K562 (cell line): Measurements from ENCODE around the gene FBXL2. TPM values are rescaled to one million over a fixed set of nuclear protein-coding genes. Genes with fewer than 3 reads are reported as not detected.
A peak's percentile ranks its signal among the peaks of the same experiment; 100 is the strongest.

Source experiments
- C11orf30 ChIP-seq: fragments of 450-650 bp; IDR thresholded peaks from 2 replicates; pipeline ENCODE4 v1.6.1; 2016; ENCODE audit warnings: low read depth, mild to moderate bottlenecking
- CREM ChIP-seq: IDR thresholded peaks from 2 replicates; pipeline ENCODE4 v1.6.1; 2014; ENCODE audit warnings: antibody characterized with exemption, low read depth
- ELF4 ChIP-seq: fragments of 450-650 bp; formaldehyde crosslinking; IDR thresholded peaks from 2 replicates; pipeline ENCODE4 v1.4.0; 2022; ENCODE audit warnings: missing genetic modification characterization
- HEY1 ChIP-seq: fragments of 250-450 bp; sonication (Bioruptor Pico); IDR thresholded peaks from 2 replicates; pipeline ENCODE4 v1.5.0; 2020; ENCODE audit warnings: mild to moderate bottlenecking, moderate library complexity, borderline replicate concordance
- JUN ChIP-seq, 2 experiments: sonication (generic) in 1 of 2; formaldehyde crosslinking in 1 of 2; IDR thresholded peaks; 2 replicates each; pipeline versions ENCODE4 v1.6.1 to v1.8.0; 2012 to 2022; ENCODE audit warnings: borderline replicate concordance in 2 of 2, mild to moderate bottlenecking in 2 of 2, improper control_type of control experiment in 1 of 2, low read depth in 1 of 2, low read length in 1 of 2, missing genetic modification reagents in 1 of 2
- MYC ChIP-seq, 2 experiments: fragments of 250-450 bp in 1 of 2; sonication (Bioruptor Pico) in 1 of 2; IDR thresholded peaks; 2 replicates each; pipeline versions ENCODE4 v1.5.1 to v1.6.1; 2012 to 2021; ENCODE audit warnings: low read depth in 2 of 2, borderline replicate concordance in 1 of 2, improper control_type of control experiment in 1 of 2, low read length in 1 of 2, mild to moderate bottlenecking in 1 of 2, moderate library complexity in 1 of 2
- PCBP1 ChIP-seq: fragments of 200-400 bp; formaldehyde crosslinking; IDR thresholded peaks from 2 replicates; pipeline ENCODE4 v1.6.1; 2018; ENCODE audit warnings: mild to moderate bottlenecking, low read depth, low read length; ENCODE audit not compliant: poor library complexity, severe bottlenecking
- SNIP1 ChIP-seq: fragments of 450-650 bp; IDR thresholded peaks from 2 replicates; pipeline ENCODE4 v1.7.1; 2017; ENCODE audit warnings: low read depth, mild to moderate bottlenecking
- TAL1 ChIP-seq: fragments of 450-650 bp; IDR thresholded peaks from 2 replicates; pipeline ENCODE4 v1.6.1; 2016; ENCODE audit warnings: mild to moderate bottlenecking
- TRIM24 ChIP-seq, 2 experiments: fragments of 450-650 bp; IDR thresholded peaks; 2 replicates each; pipeline ENCODE4 v1.6.1; 2016
- U2AF2 ChIP-seq: fragments of 200-400 bp; formaldehyde crosslinking; optimal IDR thresholded peaks from 2 replicates; pipeline ENCODE3; 2017; ENCODE audit warnings: low read depth, mild to moderate bottlenecking, low read length
- ZNF3 ChIP-seq: fragments of 250-450 bp; sonication (Bioruptor Pico); IDR thresholded peaks from 2 replicates; pipeline ENCODE4 v1.5.0; 2021; ENCODE audit warnings: mild to moderate bottlenecking, moderate library complexity
- polyA plus RNA-seq, 8 experiments: library from polyadenylated mRNA; depleted of rRNA in 4 of 8; stranded (reverse) in 5 of 8; unstranded in 3 of 8; fragments of >200 nt; fragmentation: Nextera tagmentation in 2 of 8; fragmentation: Illumina TruSeq in 1 of 8; extraction: Ambion mirVana in 2 of 8; extraction: Trizol in 1 of 8; gene quantifications; 2 replicates each; pipeline versions ENCODE4 v1.2.1 to v1.2.3, GENCODE V29; 2011 to 2014; ENCODE audit warnings: inconsistent platforms in 1 of 8, missing spikeins in 1 of 8
- total RNA-seq, 7 experiments: library from RNA; depleted of rRNA in 6 of 7; stranded (reverse); fragments of >200 nt in 6 of 7; fragmentation: Illumina TruSeq in 2 of 7; extraction: Trizol in 2 of 7; gene quantifications; 2 replicates each; pipeline versions ENCODE4 v1.2.1 to v1.2.3, GENCODE V29; 2011 to 2021; ENCODE audit warnings: low replicate concordance in 1 of 7
- TF ChIP-seq, protein P1 (sequence below): fragments of 150-350 bp; conservative IDR thresholded peaks from 2 replicates; pipeline ENCODE4 v1.6.1; 2014; ENCODE audit warnings: low read length
- TF ChIP-seq, protein P2 (sequence below): sonication (generic); formaldehyde crosslinking; IDR thresholded peaks from 2 replicates; pipeline ENCODE4 v1.8.1; 2023; ENCODE audit warnings: missing genetic modification reagents, mild to moderate bottlenecking, borderline replicate concordance
- TF ChIP-seq, protein P3 (sequence below), 2 experiments: fragments of 450-650 bp in 1 of 2; sonication (generic) in 1 of 2; formaldehyde crosslinking in 1 of 2; IDR thresholded peaks in 1 of 2; conservative IDR thresholded peaks in 1 of 2; 2 replicates each; pipeline versions ENCODE4 v1.6.1 to v1.8.1; 2016 to 2023; ENCODE audit warnings: mild to moderate bottlenecking in 2 of 2, moderate library complexity in 2 of 2, inconsistent platforms in 1 of 2, missing genetic modification reagents in 1 of 2
- TF ChIP-seq, protein P4 (sequence below): fragments of 450-650 bp; IDR thresholded peaks from 2 replicates; pipeline ENCODE4 v1.7.1; 2018; ENCODE audit warnings: mild to moderate bottlenecking, low read depth; ENCODE audit not compliant: partially characterized antibody

Gene FBXL2
- total and polyA plus RNA-seq, 9 of the 15 experiments (the other 6 are each of a cell fraction or from before 2014, with no cell fraction given) = 1.3 to 6.9 (median 1.9) TPM

DNA sequence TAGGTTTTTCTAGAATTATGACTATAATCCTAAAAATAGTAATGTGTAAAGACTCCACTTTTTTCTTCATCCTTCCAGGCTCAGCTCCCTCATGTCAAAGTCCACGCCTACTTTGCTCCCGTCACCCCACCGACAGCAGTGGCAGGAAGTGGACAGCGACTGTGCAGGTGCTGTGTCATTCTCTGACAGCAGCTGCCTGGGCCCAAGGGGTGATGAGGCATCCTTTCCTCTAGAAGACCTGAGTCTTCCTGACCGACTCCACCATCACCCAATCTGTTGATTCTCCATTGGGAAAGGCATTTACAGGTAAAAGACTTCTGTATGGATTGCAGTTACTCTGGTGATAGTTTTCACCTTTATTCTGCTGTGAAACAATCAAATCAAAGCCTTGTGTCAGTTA lies 108.2 kb downstream of the FBXL2 start (continued):
- TF ChIP-seq, protein P1, sequence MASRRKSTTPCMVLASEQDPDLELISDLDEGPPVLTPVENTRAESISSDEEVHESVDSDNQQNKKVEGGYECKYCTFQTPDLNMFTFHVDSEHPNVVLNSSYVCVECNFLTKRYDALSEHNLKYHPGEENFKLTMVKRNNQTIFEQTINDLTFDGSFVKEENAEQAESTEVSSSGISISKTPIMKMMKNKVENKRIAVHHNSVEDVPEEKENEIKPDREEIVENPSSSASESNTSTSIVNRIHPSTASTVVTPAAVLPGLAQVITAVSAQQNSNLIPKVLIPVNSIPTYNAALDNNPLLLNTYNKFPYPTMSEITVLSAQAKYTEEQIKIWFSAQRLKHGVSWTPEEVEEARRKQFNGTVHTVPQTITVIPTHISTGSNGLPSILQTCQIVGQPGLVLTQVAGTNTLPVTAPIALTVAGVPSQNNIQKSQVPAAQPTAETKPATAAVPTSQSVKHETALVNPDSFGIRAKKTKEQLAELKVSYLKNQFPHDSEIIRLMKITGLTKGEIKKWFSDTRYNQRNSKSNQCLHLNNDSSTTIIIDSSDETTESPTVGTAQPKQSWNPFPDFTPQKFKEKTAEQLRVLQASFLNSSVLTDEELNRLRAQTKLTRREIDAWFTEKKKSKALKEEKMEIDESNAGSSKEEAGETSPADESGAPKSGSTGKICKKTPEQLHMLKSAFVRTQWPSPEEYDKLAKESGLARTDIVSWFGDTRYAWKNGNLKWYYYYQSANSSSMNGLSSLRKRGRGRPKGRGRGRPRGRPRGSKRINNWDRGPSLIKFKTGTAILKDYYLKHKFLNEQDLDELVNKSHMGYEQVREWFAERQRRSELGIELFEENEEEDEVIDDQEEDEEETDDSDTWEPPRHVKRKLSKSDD = no peak
- TF ChIP-seq TRIM24 (IDR thresholded peaks at IDR 0.05) = no peak
- TF ChIP-seq, protein P2, sequence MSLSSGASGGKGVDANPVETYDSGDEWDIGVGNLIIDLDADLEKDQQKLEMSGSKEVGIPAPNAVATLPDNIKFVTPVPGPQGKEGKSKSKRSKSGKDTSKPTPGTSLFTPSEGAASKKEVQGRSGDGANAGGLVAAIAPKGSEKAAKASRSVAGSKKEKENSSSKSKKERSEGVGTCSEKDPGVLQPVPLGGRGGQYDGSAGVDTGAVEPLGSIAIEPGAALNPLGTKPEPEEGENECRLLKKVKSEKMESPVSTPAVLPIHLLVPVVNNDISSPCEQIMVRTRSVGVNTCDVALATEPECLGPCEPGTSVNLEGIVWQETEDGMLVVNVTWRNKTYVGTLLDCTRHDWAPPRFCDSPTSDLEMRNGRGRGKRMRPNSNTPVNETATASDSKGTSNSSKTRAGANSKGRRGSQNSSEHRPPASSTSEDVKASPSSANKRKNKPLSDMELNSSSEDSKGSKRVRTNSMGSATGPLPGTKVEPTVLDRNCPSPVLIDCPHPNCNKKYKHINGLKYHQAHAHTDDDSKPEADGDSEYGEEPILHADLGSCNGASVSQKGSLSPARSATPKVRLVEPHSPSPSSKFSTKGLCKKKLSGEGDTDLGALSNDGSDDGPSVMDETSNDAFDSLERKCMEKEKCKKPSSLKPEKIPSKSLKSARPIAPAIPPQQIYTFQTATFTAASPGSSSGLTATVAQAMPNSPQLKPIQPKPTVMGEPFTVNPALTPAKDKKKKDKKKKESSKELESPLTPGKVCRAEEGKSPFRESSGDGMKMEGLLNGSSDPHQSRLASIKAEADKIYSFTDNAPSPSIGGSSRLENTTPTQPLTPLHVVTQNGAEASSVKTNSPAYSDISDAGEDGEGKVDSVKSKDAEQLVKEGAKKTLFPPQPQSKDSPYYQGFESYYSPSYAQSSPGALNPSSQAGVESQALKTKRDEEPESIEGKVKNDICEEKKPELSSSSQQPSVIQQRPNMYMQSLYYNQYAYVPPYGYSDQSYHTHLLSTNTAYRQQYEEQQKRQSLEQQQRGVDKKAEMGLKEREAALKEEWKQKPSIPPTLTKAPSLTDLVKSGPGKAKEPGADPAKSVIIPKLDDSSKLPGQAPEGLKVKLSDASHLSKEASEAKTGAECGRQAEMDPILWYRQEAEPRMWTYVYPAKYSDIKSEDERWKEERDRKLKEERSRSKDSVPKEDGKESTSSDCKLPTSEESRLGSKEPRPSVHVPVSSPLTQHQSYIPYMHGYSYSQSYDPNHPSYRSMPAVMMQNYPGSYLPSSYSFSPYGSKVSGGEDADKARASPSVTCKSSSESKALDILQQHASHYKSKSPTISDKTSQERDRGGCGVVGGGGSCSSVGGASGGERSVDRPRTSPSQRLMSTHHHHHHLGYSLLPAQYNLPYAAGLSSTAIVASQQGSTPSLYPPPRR (CRISPR knock-in tag) = no peak
- TF ChIP-seq ZNF3 (CRISPR knock-in tag) = no peak
- no peak for TF ChIP-seq SNIP1
- TF ChIP-seq, protein P3, sequence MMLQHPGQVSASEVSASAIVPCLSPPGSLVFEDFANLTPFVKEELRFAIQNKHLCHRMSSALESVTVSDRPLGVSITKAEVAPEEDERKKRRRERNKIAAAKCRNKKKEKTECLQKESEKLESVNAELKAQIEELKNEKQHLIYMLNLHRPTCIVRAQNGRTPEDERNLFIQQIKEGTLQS (IDR thresholded peaks at IDR 0.05) = peak; percentile 68
- TF ChIP-seq, protein P3 (CRISPR knock-in tag; conservative IDR thresholded peaks at IDR 0.05) = no peak
- peak; percentile 81 for TF ChIP-seq CREM
- no peak for TF ChIP-seq ELF4
- TF ChIP-seq U2AF2 = no peak
- TF ChIP-seq C11orf30 = peak; percentile 93
- peak; percentile 65; the same call in 1 of the 2 replicates for TF ChIP-seq JUN (IDR thresholded peaks at IDR 0.05; ENCODE audit: borderline replicate concordance, low read depth, low read length)
- no peak for TF ChIP-seq JUN (CRISPR knock-in tag; IDR thresholded peaks at IDR 0.05; ENCODE audit: borderline replicate concordance)
- no peak for TF ChIP-seq PCBP1
- no peak for TF ChIP-seq HEY1 (CRISPR knock-in tag)
- no peak for TF ChIP-seq TAL1
- 0 out of 2 replicates have a peak, but pooled peaks have one; percentile 44 for TF ChIP-seq MYC (IDR thresholded peaks at IDR 0.05; ENCODE audit: low read depth, low read length)
- TF ChIP-seq MYC (CRISPR knock-in tag; IDR thresholded peaks at IDR 0.05; ENCODE audit: borderline replicate concordance, low read depth) = no peak
- TF ChIP-seq, protein P4, sequence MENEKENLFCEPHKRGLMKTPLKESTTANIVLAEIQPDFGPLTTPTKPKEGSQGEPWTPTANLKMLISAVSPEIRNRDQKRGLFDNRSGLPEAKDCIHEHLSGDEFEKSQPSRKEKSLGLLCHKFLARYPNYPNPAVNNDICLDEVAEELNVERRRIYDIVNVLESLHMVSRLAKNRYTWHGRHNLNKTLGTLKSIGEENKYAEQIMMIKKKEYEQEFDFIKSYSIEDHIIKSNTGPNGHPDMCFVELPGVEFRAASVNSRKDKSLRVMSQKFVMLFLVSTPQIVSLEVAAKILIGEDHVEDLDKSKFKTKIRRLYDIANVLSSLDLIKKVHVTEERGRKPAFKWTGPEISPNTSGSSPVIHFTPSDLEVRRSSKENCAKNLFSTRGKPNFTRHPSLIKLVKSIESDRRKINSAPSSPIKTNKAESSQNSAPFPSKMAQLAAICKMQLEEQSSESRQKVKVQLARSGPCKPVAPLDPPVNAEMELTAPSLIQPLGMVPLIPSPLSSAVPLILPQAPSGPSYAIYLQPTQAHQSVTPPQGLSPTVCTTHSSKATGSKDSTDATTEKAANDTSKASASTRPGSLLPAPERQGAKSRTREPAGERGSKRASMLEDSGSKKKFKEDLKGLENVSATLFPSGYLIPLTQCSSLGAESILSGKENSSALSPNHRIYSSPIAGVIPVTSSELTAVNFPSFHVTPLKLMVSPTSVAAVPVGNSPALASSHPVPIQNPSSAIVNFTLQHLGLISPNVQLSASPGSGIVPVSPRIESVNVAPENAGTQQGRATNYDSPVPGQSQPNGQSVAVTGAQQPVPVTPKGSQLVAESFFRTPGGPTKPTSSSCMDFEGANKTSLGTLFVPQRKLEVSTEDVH = no peak
